Measurements from ENCODE around the gene SPSB2.

Gene SPSB2

GRCh38 chr12:6851153-6851920, 21.8 kb downstream of the SPSB2 start, which contains the start of gene CDCA3:
TSS of gene CDCA3 (minus strand) at chr12:6851286. CDS start at chr12:6850952, 334 bp downstream.
- DNase-seq (ENCODE audit: low read depth): peak; percentile 99

- no peak for DNase-seq (ENCODE audit: low read depth)
These were observed 22.3 kb downstream of the SPSB2 start for GRCh38 chr12:6850796-6851152.

- DNase-seq (ENCODE audit: low read depth): no peak
These were observed 23.0 kb downstream of the SPSB2 start for GRCh38 chr12:6849976-6850560.

GRCh38 chr12:6849427-6849826, 23.7 kb downstream of the SPSB2 start:
- no peak for DNase-seq (ENCODE audit: low read depth)

- no peak for DNase-seq (ENCODE audit: low read depth)
These were observed 25.4 kb downstream of the SPSB2 start for GRCh38 chr12:6847676-6848075.

- DNase-seq (ENCODE audit: low read depth): no peak
These were observed 26.7 kb downstream of the SPSB2 start for GRCh38 chr12:6846316-6846869.

GRCh38 chr12:6845395-6845794, 27.7 kb downstream of the SPSB2 start:
- no peak for DNase-seq (ENCODE audit: low read depth)

GRCh38 chr12:6843118-6843902, 29.8 kb downstream of the SPSB2 start:
- no peak for DNase-seq (ENCODE audit: low read depth)

GRCh38 chr12:6842075-6842474, 31.0 kb downstream of the SPSB2 start:
- no peak for DNase-seq (ENCODE audit: low read depth)

GRCh38 chr12:6840761-6841515, 32.2 kb downstream of the SPSB2 start, which contains the start of gene GNB3:
TSS of gene GNB3 (plus strand) at chr12:6840925. CDS start at chr12:6841288, 363 bp downstream.
- DNase-seq (ENCODE audit: low read depth): no peak

- no peak for DNase-seq (ENCODE audit: low read depth)
These were observed 32.8 kb downstream of the SPSB2 start for GRCh38 chr12:6840330-6840729.

GRCh38 chr12:6839482-6840201, 33.5 kb downstream of the SPSB2 start:
- no peak for DNase-seq (ENCODE audit: low read depth)

- no peak for DNase-seq (ENCODE audit: low read depth)
These were observed 34.2 kb downstream of the SPSB2 start for GRCh38 chr12:6838854-6839253.

- DNase-seq (ENCODE audit: low read depth): no peak
These were observed 35.6 kb downstream of the SPSB2 start for GRCh38 chr12:6837370-6838060.

- no peak for DNase-seq (ENCODE audit: low read depth)
These were observed 36.3 kb downstream of the SPSB2 start for GRCh38 chr12:6836851-6837250.

- no peak for DNase-seq (ENCODE audit: low read depth)
These were observed 38.2 kb downstream of the SPSB2 start for GRCh38 chr12:6834873-6835272.

GRCh38 chr12:6834254-6834653, 38.8 kb downstream of the SPSB2 start:
- no peak for DNase-seq (ENCODE audit: low read depth)

- DNase-seq (ENCODE audit: low read depth): no peak
These were observed 39.8 kb downstream of the SPSB2 start for GRCh38 chr12:6833189-6833890.

- DNase-seq (ENCODE audit: low read depth): no peak
These were observed 41.0 kb downstream of the SPSB2 start for GRCh38 chr12:6832125-6832524.

- DNase-seq (ENCODE audit: low read depth): no peak
These were observed 41.6 kb downstream of the SPSB2 start for GRCh38 chr12:6831450-6831995.
